HCT116 (cell line): Measurements from ENCODE around the gene GRIK4. TPM values are rescaled to one million over a fixed set of nuclear protein-coding genes. Genes with fewer than 3 reads are reported as not detected.

Source experiments
- ATAC-seq: fragments of 200-7000 bp; cut with Tn5 transposase; 2 replicates; pipeline ENCODE4 v1.9.1; 2020; ENCODE audit warnings: mild to moderate bottlenecking, moderate library complexity
- BruUV-seq: library from RNA; stranded (reverse); fragments of 400-500 nt; replicated peaks from 2 replicates; lab custom pipeline; 2021; lab: Mats Ljungman, UMichigan
- CTCF ChIA-PET: fragments of 300-600 bp; sonication (Branson Sonifier 250); formaldehyde crosslinking; loops from one replicate; lab custom pipeline; 2021; ENCODE audit warnings: antibody characterized with exemption; lab: Charles Lee
- POLR2A ChIA-PET: fragments of 300-600, 350-600 bp; sonication (Branson Sonifier 250); formaldehyde crosslinking; loops from one replicate; lab custom pipeline; 2021; ENCODE audit warnings: antibody characterized with exemption; lab: Charles Lee
- RAD21 ChIA-PET, 2 experiments: fragments of 300-600 bp; sonication (Branson Sonifier 250); formaldehyde crosslinking; loops; one replicate each; lab custom pipeline; 2023; ENCODE audit warnings: low total read pairs in 2 of 2; ENCODE audit not compliant: uncharacterized antibody in 2 of 2, unreplicated experiment in 2 of 2, low non-redundant PET in 1 of 2; lab: Charles Lee
- DNase-seq: peaks from one replicate; pipeline ENCODE4 v3.0.0-alpha.2; 2010; ENCODE audit warnings: low read depth, low spot score
- H2AFZ ChIP-seq: fragments of 200-600 bp; shearing (Covaris generic), sonication (generic); 2 replicates; pipeline ENCODE4 v1.6.1; 2017; ENCODE audit warnings: low read depth, mixed run types, mixed read lengths, antibody characterized with exemption, low read length; ENCODE audit not compliant: poor library complexity, severe bottlenecking
- H3K27ac ChIP-seq: 2 replicates; pipeline ENCODE4 v1.5.1; 2012; ENCODE audit warnings: low read depth, low read length
- H3K27me3 ChIP-seq: fragments of 200-600 bp; sonication (generic); 2 replicates; pipeline ENCODE4 v1.6.1; 2016; ENCODE audit warnings: mixed run types, low read length, mixed read lengths; ENCODE audit not compliant: insufficient read depth
- H3K36me3 ChIP-seq, 2 experiments: fragments of 200-500 bp in 1 of 2; fragments of 200-600 bp in 1 of 2; sonication (Bioruptor generic) in 1 of 2; sonication (generic) in 1 of 2; 2 replicates each; pipeline versions ENCODE4 v1.5.1 to v1.6.1; 2014 to 2016; ENCODE audit warnings: low read length in 2 of 2, inconsistent platforms in 1 of 2, mixed read lengths in 1 of 2, mixed run types in 1 of 2; ENCODE audit not compliant: insufficient read depth in 2 of 2, control insufficient read depth in 1 of 2
- H3K4me1 ChIP-seq, 2 experiments: fragments of 200-600 bp in 1 of 2; sonication (generic) in 1 of 2; 2 replicates each; pipeline versions ENCODE4 v1.5.1 to v1.6.1; 2012 to 2017; ENCODE audit warnings: low read length in 2 of 2, inconsistent platforms in 1 of 2, mild to moderate bottlenecking in 1 of 2, mixed read lengths in 1 of 2, mixed run types in 1 of 2, moderate library complexity in 1 of 2; ENCODE audit not compliant: insufficient read depth in 2 of 2, control insufficient read depth in 1 of 2
- H3K4me2 ChIP-seq: fragments of 200-600 bp; sonication (generic); 2 replicates; pipeline ENCODE4 v1.6.1; 2017; ENCODE audit warnings: mixed run types, low read length, mixed read lengths
- H3K4me3 ChIP-seq, 2 experiments: fragments of 200-600 bp in 1 of 2; sonication (generic) in 1 of 2; replicated peaks in 1 of 2; 2 replicates each; pipeline ENCODE4 v1.5.1; 2011 to 2016; ENCODE audit warnings: low read length in 2 of 2, control low read depth in 1 of 2, low read depth in 1 of 2, mild to moderate bottlenecking in 1 of 2, mixed read lengths in 1 of 2, mixed run types in 1 of 2
- H3K79me2 ChIP-seq: fragments of 200-600 bp; sonication (generic); 2 replicates; pipeline ENCODE4 v1.6.1; 2017; ENCODE audit warnings: mild to moderate bottlenecking, mixed run types, low read length, moderate library complexity, mixed read lengths; ENCODE audit not compliant: insufficient read depth
- H3K9ac ChIP-seq: fragments of 200-600 bp; sonication (generic); 2 replicates; pipeline ENCODE4 v1.6.1; 2016; ENCODE audit warnings: low read length, mixed read lengths
- H3K9me2 ChIP-seq: fragments of 200-600 bp; sonication (generic), shearing (Covaris generic); 2 replicates; pipeline ENCODE4 v1.6.1; 2017; ENCODE audit warnings: mixed run types, mild to moderate bottlenecking, moderate library complexity; ENCODE audit not compliant: insufficient read depth
- H3K9me3 ChIP-seq, 2 experiments: fragments of 200-500 bp in 1 of 2; fragments of 200-600 bp in 1 of 2; sonication (Bioruptor generic) in 1 of 2; sonication (generic) in 1 of 2; 2 replicates each; pipeline ENCODE4 v1.6.1; 2014 to 2017; ENCODE audit warnings: low read length in 2 of 2, mixed read lengths in 2 of 2, inconsistent platforms in 1 of 2, low read depth in 1 of 2, mild to moderate bottlenecking in 1 of 2, mixed run types in 1 of 2, moderate library complexity in 1 of 2; ENCODE audit not compliant: control insufficient read depth in 1 of 2, insufficient read depth in 1 of 2
- H4K20me1 ChIP-seq: fragments of 200-600 bp; sonication (generic), shearing (Covaris generic); 2 replicates; pipeline ENCODE4 v1.6.1; 2017; ENCODE audit warnings: mixed run types, mild to moderate bottlenecking, moderate library complexity; ENCODE audit not compliant: insufficient read depth
- CBX3 ChIP-seq: IDR thresholded peaks from 2 replicates; pipeline ENCODE4 v1.6.1; 2012; ENCODE audit warnings: low read depth
- CEBPB ChIP-seq: IDR thresholded peaks from 2 replicates; pipeline ENCODE4 v1.6.1; 2012; ENCODE audit warnings: low read depth
- EGR1 ChIP-seq: IDR thresholded peaks from 2 replicates; pipeline ENCODE4 v1.6.1; 2012; ENCODE audit warnings: low read depth
- ELF1 ChIP-seq: IDR thresholded peaks from 2 replicates; pipeline ENCODE4 v1.6.1; 2012; ENCODE audit warnings: low read depth, borderline replicate concordance
- EZH2 ChIP-seq: fragments of 200-600 bp; sonication (generic); IDR thresholded peaks from 2 replicates; pipeline ENCODE4 v1.6.1; 2017; ENCODE audit warnings: antibody characterized with exemption, mixed run types
- EZH2phosphoT487 ChIP-seq: fragments of 200-600 bp; IDR thresholded peaks from 2 replicates; pipeline ENCODE4 v1.6.1; 2018; ENCODE audit warnings: antibody characterized with exemption, borderline replicate concordance
- FOSL1 ChIP-seq: IDR thresholded peaks from 2 replicates; pipeline ENCODE4 v1.6.1; 2012; ENCODE audit warnings: low read depth
- JUND ChIP-seq: IDR thresholded peaks from 2 replicates; pipeline ENCODE4 v1.6.1; 2012
- POLR2A ChIP-seq: IDR thresholded peaks from 2 replicates; pipeline ENCODE4 v1.7.0; 2011; ENCODE audit warnings: borderline replicate concordance; ENCODE audit not compliant: insufficient read depth, insufficient read length; ENCODE audit errors: extremely low read depth
- SIN3A ChIP-seq: IDR thresholded peaks from 2 replicates; pipeline ENCODE4 v1.6.1; 2012; ENCODE audit warnings: low read depth
- TCF7L2 ChIP-seq: IDR thresholded peaks from 2 replicates; pipeline ENCODE4 v1.7.0; 2011; ENCODE audit warnings: borderline replicate concordance, inconsistent platforms; ENCODE audit not compliant: insufficient read depth, insufficient read length; ENCODE audit errors: extremely low read depth
- YY1 ChIP-seq: IDR thresholded peaks from 2 replicates; pipeline ENCODE4 v1.6.1; 2011; ENCODE audit warnings: low read length, low read depth, moderate library complexity, mild to moderate bottlenecking; ENCODE audit not compliant: insufficient replicate concordance; ENCODE audit errors: extremely low read depth
- intact Hi-C: fragments of 100-400 bp; cut with micrococcal nuclease; formaldehyde crosslinking; loops from 2 replicates; pipeline ENCODE4 v1.10.0; 2022
- total RNA-seq: library from RNA; stranded (reverse); gene quantifications from one replicate; pipeline ENCODE4 v1.2.1, GENCODE V29; 2021; ENCODE audit not compliant: unreplicated experiment
- TF ChIP-seq, protein P1 (sequence below), 3 experiments: fragments of 200-600 bp in 1 of 3; sonication (generic) in 1 of 3; IDR thresholded peaks in 2 of 3; conservative IDR thresholded peaks in 1 of 3; 2 replicates each; pipeline ENCODE4 v1.5.1; 2012 to 2017; ENCODE audit warnings: low read depth in 2 of 3, low read length in 2 of 3, antibody characterized with exemption in 1 of 3, borderline replicate concordance in 1 of 3, control low read depth in 1 of 3, mild to moderate bottlenecking in 1 of 3, mixed read lengths in 1 of 3, mixed run types in 1 of 3, moderate library complexity in 1 of 3; ENCODE audit not compliant: insufficient read depth in 1 of 3

GRIK4 gene
- total RNA-seq, 1 experiment from 2014 or later, result 0.52 TPM

DNA sequence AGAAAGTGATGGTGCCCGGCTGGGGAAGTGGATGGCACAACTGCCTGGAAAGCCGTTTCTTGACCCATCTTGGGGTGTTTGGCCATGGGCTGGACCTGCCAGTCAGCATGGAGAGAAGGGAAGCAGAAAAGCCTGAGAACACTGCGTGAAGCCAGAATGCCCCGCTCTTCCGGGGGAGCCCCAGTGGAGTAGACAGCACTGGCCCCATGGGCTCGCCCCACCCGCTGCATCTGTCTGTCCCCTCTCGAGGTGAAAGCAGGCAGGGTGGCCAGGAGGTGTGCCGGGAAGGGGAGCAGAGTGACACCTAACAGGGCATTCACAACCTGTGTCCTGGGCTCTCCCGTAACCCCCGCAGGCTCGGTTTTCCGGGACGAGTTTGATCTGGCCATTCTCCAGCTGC lies 455.3 kb downstream of the GRIK4 start:
- no peaks in the 10 kb centered on the region for H3K36me3 ChIP-seq
- H3K9me2 ChIP-seq, result no peaks in the 10 kb centered on the region
- H3K4me2 ChIP-seq, result no peak overlapping the region
- ChIA-PET POLR2A (no interaction called here), RAD21 (no interaction called here), CTCF (no interaction called here)
- intact Hi-C loops, result no loop called here
- no TSS peak for BruUV-seq
- peaks cover 28% of the 10 kb centered on the region; the same call in 1 of the 2 replicates for H3K27me3 ChIP-seq
- H3K27ac ChIP-seq, result no peak overlapping the region
- H2AFZ ChIP-seq, result no peak overlapping the region
- H3K4me1 ChIP-seq, result no peaks in the 10 kb centered on the region
- H3K4me3 ChIP-seq, result no peak overlapping the region
- H4K20me1 ChIP-seq, result no peaks in the 10 kb centered on the region
- H3K79me2 ChIP-seq, result no peaks in the 10 kb centered on the region
- ATAC-seq (no peak), DNase-seq (no peak)
- TF ChIP-seq JUND, result no peak
- H3K9me3 ChIP-seq, result no peaks in the 10 kb centered on the region
- no peak overlapping the region for H3K9ac ChIP-seq

DNA sequence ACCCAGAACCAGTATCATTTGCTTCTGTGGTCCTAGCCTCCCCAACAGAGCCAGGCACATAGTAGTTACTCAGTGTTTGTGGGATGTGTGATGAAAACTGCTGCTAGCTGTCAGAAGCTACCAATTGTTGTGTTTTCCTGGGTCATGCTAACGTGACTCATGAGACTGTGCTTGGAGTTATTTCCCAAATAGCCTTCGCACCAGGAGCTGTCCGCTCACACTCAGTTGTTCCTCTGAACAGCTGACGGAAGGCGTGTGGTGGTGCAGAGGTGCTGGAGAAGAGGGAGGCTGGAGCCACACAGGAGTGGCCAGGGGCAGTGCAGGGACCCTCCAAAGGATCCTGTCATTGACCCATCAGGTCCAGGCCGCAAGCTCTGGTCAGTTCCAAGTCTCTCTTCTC lies 458.4 kb downstream of the GRIK4 start:
- Histone ChIP-seq H3K4me3 (no peak overlapping the region), H3K9ac (no peak overlapping the region), H3K36me3 (no peaks in the 10 kb centered on the region), H2AFZ (no peak overlapping the region), H3K9me3 (no peaks in the 10 kb centered on the region), H3K4me1 (no peaks in the 10 kb centered on the region), H3K9me2 (no peaks in the 10 kb centered on the region), H3K4me2 (no peak overlapping the region), H3K79me2 (no peaks in the 10 kb centered on the region), H3K27me3 (peaks cover 44% of the 10 kb centered on the region; the same call in 1 of the 2 replicates), H4K20me1 (no peaks in the 10 kb centered on the region), H3K27ac (no peak overlapping the region)
- POLR2A ChIA-PET, result no interaction called here
- DNase-seq, result no peak
- TF ChIP-seq YY1 (no peak), CEBPB (no peak)
- intact Hi-C loops, result no loop called here
- CTCF ChIA-PET, result interaction anchor here (0.8 kb wide), 1 partner anchor 23 kb away, joined by 3 read pairs; no protein-coding TSS in a partner anchor
- no TSS peak for BruUV-seq
- no peak for ATAC-seq
- RAD21 ChIA-PET, result no interaction called here

DNA sequence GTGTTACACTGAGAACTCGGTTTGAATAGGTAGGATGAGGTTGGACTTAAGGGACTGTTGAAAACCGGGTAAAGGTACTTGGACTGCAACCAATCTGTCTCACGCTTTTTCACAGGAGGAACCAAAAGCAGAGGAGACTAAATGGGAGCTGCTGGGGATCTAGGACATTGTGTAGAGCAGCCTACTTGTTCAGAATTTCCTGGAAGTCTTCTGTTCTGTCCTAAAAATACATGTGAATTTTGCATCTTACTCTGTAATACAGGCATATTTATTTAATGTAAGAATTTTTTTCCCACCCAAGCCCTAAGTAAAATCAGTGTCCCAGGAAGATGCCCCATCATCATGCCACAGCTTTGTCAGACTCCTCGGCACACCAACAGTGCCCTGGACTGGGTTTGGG lies 460.3 kb downstream of the GRIK4 start:
- intact Hi-C loops, result no loop called here
- H3K27ac ChIP-seq, result no peak overlapping the region
- ChIA-PET POLR2A (no interaction called here), CTCF (no interaction called here), RAD21 (no interaction called here)
- no peak overlapping the region for H3K4me2 ChIP-seq
- H2AFZ ChIP-seq, result no peak overlapping the region
- no peaks in the 10 kb centered on the region for H3K4me1 ChIP-seq
- H3K9me3 ChIP-seq, result no peaks in the 10 kb centered on the region
- no TSS peak for BruUV-seq
- no peak for ATAC-seq
- no peak overlapping the region for H3K9ac ChIP-seq
- no peaks in the 10 kb centered on the region for H4K20me1 ChIP-seq
- H3K9me2 ChIP-seq, result no peaks in the 10 kb centered on the region
- H3K79me2 ChIP-seq, result no peaks in the 10 kb centered on the region
- H3K36me3 ChIP-seq, result no peaks in the 10 kb centered on the region
- H3K27me3 ChIP-seq, result peaks cover 55% of the 10 kb centered on the region; the same call in 1 of the 2 replicates
- H3K4me3 ChIP-seq, result no peak overlapping the region
- DNase-seq, result no peak
- no peak for TF ChIP-seq ELF1
- TF ChIP-seq FOSL1, result no peak
- no peak for TF ChIP-seq CBX3
- TF ChIP-seq EGR1, result no peak
- TF ChIP-seq, protein P1, sequence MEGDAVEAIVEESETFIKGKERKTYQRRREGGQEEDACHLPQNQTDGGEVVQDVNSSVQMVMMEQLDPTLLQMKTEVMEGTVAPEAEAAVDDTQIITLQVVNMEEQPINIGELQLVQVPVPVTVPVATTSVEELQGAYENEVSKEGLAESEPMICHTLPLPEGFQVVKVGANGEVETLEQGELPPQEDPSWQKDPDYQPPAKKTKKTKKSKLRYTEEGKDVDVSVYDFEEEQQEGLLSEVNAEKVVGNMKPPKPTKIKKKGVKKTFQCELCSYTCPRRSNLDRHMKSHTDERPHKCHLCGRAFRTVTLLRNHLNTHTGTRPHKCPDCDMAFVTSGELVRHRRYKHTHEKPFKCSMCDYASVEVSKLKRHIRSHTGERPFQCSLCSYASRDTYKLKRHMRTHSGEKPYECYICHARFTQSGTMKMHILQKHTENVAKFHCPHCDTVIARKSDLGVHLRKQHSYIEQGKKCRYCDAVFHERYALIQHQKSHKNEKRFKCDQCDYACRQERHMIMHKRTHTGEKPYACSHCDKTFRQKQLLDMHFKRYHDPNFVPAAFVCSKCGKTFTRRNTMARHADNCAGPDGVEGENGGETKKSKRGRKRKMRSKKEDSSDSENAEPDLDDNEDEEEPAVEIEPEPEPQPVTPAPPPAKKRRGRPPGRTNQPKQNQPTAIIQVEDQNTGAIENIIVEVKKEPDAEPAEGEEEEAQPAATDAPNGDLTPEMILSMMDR (IDR thresholded peaks at IDR 0.05 in 2 of 3, conservative IDR thresholded peaks at IDR 0.05 in 1 of 3; ENCODE audit: borderline replicate concordance in 1 of 3, insufficient read depth in 1 of 3, low read depth in 2 of 3, low read length in 2 of 3), result no peak
- no peak for TF ChIP-seq SIN3A
- TF ChIP-seq POLR2A, result no peak
- no peak for TF ChIP-seq EZH2
- TF ChIP-seq TCF7L2, result no peak
- TF ChIP-seq EZH2phosphoT487, result no peak
- no peak for TF ChIP-seq JUND
- no peak for TF ChIP-seq CEBPB
